Measurements from ENCODE around the gene HECTD1. TPM values are rescaled to one million over a fixed set of nuclear protein-coding genes. Genes with fewer than 3 reads are reported as not detected.
A peak's percentile ranks its signal among the peaks of the same experiment; 100 is the strongest.
"Not testable (repeated sequence)": the region's sequence is repeated elsewhere in the genome, so short reads cannot be mapped to it uniquely, and the experiment has no call there.

Gene HECTD1
- total RNA-seq, 1 donor from 2014 or later = 354 TPM

GRCh38 chr14:31093884-31094839 lies 113.4 kb downstream of the HECTD1 start:
- not testable (repeated sequence) for DNase-seq (ENCODE audit: low read depth)

DNA sequence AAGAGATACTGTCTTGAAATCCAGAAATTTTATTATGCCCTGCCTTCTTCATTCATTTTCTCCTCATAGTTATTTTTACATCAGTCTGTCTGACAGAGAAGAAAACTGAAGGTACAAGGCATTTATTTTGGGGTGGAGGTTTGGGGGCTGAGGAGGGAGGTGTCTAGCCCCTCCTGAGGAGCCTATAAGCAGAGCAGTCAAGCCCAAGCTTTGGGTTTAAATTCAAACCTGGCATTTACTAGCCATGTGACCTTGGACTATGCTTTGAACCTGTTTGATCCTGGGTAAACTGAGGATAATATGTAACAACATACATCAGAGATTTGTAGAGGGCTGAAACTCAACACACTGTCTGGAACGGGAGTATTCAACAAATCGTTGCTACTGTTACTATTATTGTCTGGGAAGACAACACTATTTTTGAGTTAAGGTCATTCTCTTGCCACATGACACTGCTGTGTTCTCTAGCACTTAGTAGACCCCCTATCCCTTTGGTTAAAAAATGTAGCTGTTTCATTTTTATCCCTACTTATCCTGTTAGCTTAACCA lies 115.4 kb downstream of the HECTD1 start:
- DNase-seq (ENCODE audit: low read depth) = no peak

DNA sequence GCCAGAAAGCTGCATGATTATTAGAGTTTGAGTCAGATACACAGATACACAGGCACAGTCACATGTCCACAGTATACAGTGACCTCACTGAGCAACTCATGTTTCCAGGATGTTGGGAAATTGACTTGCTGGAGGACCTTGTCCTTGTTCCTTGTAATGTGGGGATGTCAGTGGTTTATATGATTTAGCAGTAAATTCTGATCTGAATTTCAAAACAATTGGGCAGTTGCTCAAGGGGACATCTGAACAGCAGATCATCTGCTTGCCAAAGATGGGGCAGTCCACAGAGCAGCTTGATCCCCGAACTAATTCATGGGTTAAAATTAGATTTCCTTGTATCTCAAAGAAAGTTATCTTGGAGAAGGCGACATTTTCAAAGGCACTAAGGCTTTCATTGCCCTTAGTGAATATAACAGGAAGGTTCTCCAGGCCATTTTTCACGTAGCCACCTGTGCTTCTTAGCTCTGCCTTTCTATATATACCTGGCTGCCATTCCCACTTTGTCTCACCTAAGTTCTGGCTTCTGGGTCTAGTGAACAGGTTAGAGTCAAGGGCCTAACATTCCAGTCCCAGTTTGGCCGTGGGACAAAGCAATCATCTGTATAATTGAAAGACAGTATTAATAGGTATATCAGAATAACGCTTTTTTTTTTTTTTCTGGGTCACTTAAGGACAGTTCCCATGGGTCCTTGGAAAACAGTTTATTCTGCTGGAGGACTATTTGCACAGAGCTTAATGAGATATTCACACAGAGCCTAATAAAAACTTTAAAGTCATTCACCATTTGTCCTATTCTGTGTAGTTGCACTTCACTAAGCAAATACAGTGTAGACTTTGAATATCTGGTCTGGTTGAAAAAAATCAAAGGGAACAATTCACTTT lies 116.5 kb downstream of the HECTD1 start:
- DNase-seq (ENCODE audit: low read depth) = peak; percentile 97

GRCh38 chr14:31086466-31086865 lies 121.1 kb downstream of the HECTD1 start:
- DNase-seq (ENCODE audit: low read depth) = not testable (repeated sequence)

GRCh38 chr14:31085027-31085426 lies 122.6 kb downstream of the HECTD1 start:
- DNase-seq (ENCODE audit: low read depth) = no peak

- no peak for DNase-seq (ENCODE audit: low read depth)
These were observed 123.2 kb downstream of the HECTD1 start for GRCh38 chr14:31084385-31084784.

GRCh38 chr14:31083781-31084180 lies 123.8 kb downstream of the HECTD1 start:
- no peak for DNase-seq (ENCODE audit: low read depth)

DNA sequence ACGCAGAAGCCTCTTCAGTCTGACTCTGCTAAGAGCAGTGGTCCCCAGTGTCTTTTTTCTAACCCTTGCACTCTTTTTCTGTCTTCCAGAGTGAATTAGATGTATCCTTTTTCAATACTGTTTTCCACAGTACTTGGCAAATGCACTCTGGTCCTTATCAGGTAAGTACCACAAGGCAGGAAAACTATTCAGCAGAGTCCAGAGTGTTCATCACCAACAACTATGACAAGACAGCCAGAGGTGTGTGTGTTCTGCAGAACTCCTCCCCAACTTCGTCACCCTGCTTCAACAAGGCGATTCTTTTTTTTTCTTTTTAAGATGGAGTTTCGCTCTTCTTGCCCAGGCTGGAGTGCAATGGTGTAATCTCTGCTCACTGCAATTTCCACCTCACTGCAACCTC lies 127.1 kb downstream of the HECTD1 start:
- no peak for DNase-seq (ENCODE audit: low read depth)

DNA sequence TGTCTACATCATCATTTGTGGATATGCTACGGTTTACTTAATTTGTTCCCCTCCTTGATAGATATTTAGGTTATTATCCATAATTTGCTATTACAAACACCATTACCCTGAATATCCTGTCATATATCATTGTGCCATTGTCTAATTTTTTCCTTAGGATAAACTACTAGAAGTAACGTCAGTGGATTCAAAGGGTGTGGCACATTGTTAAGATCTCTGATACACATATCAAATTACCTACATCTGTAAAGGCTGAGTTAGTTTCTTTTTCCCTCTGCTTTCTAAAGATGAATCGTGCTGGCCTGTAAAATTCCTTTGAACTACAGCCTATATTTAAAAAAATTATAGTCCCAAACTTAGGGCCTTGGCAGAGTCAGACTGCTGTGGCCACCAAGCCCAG lies 127.5 kb downstream of the HECTD1 start:
- no peak for DNase-seq (ENCODE audit: low read depth)

DNA sequence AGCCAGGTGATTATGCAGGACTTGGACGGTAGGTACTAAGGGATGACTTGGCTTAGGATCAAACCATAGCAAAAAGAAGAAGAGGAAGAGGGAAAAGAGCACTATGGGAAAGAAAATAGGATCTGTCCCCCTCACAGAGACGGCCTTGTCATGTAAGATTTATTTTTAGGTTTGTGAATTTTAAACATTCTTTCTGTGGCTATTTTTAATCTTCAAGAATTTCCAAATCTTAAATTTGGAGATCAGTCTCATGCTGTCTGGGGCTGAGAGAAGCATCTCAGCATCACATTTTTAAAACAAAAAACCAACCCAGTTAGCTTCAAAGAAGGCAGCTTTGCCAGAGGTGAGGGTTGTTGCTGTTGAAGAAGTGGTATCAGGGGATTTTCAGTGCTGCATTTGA lies 128.8 kb downstream of the HECTD1 start:
- DNase-seq (ENCODE audit: low read depth) = no peak

- DNase-seq (ENCODE audit: low read depth) = no peak
These were observed 132.4 kb downstream of the HECTD1 start for GRCh38 chr14:31075144-31075543.

DNA sequence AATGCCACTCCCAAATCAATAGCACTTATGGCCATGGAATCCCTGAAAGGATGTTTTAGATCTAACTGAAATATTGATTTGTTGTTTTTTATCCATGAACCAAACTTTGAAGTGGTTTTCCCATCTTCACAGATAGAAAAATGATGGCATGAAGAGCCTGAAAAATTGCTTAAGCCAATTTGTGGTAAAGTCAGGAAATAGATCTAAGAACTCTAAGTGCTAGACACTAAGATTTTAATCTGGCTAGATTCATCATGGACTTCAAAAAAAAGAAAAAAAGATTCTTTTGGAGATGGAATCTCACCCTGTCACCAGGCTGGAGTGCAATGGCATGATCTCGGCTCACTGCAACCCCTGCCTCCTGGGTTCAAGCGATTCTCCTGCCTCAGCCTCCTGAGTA lies 136.4 kb downstream of the HECTD1 start:
- DNase-seq (ENCODE audit: low read depth) = no peak

DNA sequence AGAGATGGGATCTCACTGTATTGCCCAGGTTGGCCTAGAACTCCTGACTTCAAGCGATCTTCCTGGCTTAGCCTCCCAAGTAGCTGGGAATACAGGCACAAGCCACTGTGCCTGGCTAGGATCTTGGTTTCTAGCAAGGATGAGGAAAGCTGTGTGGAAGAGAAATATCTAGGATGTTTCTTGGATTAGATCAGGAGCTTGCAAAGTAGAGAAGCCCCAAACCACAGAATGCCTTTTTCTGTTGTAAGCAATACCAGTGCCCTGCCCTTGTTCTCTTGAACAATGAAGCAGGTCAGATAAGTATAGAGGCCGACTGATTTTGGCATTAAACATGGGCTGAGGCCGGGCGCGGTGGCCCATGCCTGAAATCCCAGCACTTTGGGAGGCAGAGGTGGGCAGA lies 137.2 kb downstream of the HECTD1 start:
- peak; percentile 98 for DNase-seq (ENCODE audit: low read depth)

DNA sequence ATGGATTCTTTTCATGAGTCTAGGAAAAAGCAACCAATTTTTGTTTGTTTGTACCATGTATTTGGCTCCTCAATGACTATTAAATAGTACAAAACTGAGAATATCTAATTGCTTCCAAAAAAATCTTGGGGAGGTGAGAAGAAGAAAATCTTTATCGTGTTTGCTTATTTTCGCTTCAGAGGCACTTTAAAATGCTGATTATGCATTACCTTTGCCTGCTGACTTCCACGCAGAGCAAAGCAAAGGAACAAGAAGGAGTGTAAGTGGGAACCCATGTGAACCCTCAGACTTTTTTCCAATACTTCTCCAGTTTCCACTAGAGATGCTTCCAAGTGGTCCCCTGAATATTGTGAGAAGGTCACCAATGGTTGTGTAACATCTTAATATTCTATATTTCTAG lies 138.2 kb downstream of the HECTD1 start:
- no peak for DNase-seq (ENCODE audit: low read depth)

GRCh38 chr14:31068235-31068634 lies 139.4 kb downstream of the HECTD1 start:
- DNase-seq (ENCODE audit: low read depth) = no peak

GRCh38 chr14:31062908-31063307 lies 144.7 kb downstream of the HECTD1 start:
- DNase-seq (ENCODE audit: low read depth) = not testable (repeated sequence)

GRCh38 chr14:31060253-31060875 lies 147.2 kb downstream of the HECTD1 start:
- peak; percentile 39 for DNase-seq (ENCODE audit: low read depth)

DNA sequence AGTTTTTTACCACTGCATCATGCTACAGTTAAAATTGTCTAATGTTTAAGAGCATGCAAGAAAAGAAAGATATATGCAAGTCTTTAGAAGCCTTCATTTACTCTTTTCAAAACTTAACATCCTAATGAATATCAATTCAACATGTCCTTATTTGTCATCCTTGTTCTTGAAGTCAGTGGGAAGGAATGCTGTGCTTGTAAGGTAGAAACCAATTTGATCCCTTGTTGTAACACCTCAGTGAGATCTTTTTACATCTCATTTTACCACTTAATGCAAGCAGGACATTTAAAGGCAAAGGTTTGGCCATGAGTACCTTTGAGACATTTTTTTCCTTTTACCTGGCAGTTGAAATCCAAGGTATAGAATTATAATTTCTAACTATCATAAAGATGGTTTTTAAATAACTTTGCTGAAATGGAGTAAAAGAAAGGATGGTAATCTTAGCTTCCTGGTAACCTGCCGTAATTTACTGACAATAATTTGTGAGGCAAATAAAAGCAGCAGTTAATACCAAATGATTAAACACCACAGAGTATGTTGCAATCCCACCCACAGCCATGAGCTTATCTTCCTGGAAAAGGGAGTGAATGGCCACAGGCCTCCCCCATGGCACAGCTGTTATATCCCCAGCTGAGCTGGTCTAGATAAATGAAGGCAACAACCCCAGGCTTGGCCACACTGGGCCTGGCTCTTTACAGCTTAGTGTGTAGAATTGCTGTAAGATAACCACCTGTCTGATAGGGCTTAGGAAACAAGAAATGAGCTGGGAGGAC lies 148.3 kb downstream of the HECTD1 start:
- DNase-seq (ENCODE audit: low read depth) = peak; percentile 95

DNA sequence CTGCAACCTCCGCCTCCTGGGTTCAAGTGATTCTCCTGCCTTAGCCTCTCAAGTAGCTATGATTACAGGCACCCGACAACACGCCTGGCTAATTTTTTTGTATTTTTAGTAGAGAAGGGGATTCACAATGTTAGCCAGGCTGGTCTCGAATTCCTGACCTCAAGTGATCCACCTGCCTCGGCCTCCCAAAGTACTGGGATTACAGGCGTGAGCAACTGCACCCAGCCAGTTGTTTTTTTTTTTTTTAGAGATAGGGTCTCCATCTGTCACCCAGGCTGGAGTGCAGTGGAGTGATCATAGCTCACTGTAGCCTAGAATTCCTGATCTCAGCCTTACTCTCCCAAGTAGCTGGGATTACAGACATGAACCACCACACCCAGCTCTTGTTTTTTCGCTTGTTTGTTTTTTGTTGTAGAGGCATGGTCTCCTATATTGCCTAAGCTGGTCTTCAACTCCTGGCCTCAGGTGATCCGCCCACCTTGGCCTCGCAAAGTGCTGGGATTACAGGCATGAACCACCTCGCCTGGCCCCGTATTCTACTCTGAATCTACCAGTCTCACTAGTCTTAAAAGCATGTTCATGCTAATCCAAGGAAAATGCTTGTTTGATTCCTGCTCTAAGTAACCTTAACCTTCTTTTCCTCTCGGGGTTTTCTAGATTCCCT lies 149.8 kb downstream of the HECTD1 start:
- no peak for DNase-seq (ENCODE audit: low read depth)

- peak; percentile 42 for DNase-seq (ENCODE audit: low read depth)
These were observed 150.6 kb downstream of the HECTD1 start for GRCh38 chr14:31057035-31057434.
